ENCODE results near the gene SLC13A3. TPM values are rescaled to one million over a fixed set of nuclear protein-coding genes. Genes with fewer than 3 reads are reported as not detected.

Gene SLC13A3
- total RNA-seq, 2 experiments from 2014 or later = 0.07 TPM

GRCh38 chr20:46639587-46639986, 11.7 kb downstream of the SLC13A3 start:
- Mint-ChIP-seq H3K36me3 (ENCODE audit: low read depth) (no peaks in the 10 kb centered on the region), H3K27me3 (peaks cover 7% of the 10 kb centered on the region), H3K4me1 (no peaks in the 10 kb centered on the region), H3K9me3 (ENCODE audit: low read depth) (no peaks in the 10 kb centered on the region), H3K27ac (no peak overlapping the region), H3K4me3 (no peak overlapping the region)
- POLR2A ChIA-PET = no interaction called here
- ATAC-seq (no peak), DNase-seq (no peak)
- CTCF ChIA-PET = interaction anchor here (1.3 kb wide), 1 partner anchor 14 kb away, joined by 4 read pairs; no protein-coding TSS in a partner anchor
- intact Hi-C loops (cut with DNase I, micrococcal nuclease) = no loop called here

- peaks cover 7% of the 10 kb centered on the region for H3K27me3 Mint-ChIP-seq
- H3K4me3 Mint-ChIP-seq = no peak overlapping the region
- H3K9me3 Mint-ChIP-seq (ENCODE audit: low read depth) = no peaks in the 10 kb centered on the region
- POLR2A ChIA-PET = no interaction called here
- no peaks in the 10 kb centered on the region for H3K4me1 Mint-ChIP-seq
- ATAC-seq (no peak), DNase-seq (no peak)
- CTCF ChIA-PET = no interaction called here
- no peaks in the 10 kb centered on the region for H3K36me3 Mint-ChIP-seq (ENCODE audit: low read depth)
- no peak overlapping the region for H3K27ac Mint-ChIP-seq
- intact Hi-C loops (cut with DNase I, micrococcal nuclease) = no loop called here
Observed at GRCh38 chr20:46638898-46639274, 12.4 kb downstream of the SLC13A3 start.

GRCh38 chr20:46638134-46638897, 12.9 kb downstream of the SLC13A3 start:
- Mint-ChIP-seq H3K9me3 (ENCODE audit: low read depth) (no peaks in the 10 kb centered on the region), H3K4me1 (no peaks in the 10 kb centered on the region), H3K27ac (no peak overlapping the region), H3K4me3 (no peak overlapping the region), H3K36me3 (ENCODE audit: low read depth) (no peaks in the 10 kb centered on the region), H3K27me3 (peaks cover 7% of the 10 kb centered on the region)
- CTCF ChIA-PET = no interaction called here
- DNase-seq (no peak), ATAC-seq (no peak)
- POLR2A ChIA-PET = no interaction called here
- intact Hi-C loops (cut with DNase I, micrococcal nuclease) = no loop called here

GRCh38 chr20:46637427-46638133, 13.7 kb downstream of the SLC13A3 start:
- Mint-ChIP-seq H3K27ac (no peak overlapping the region), H3K4me1 (no peaks in the 10 kb centered on the region), H3K27me3 (peaks cover 10% of the 10 kb centered on the region), H3K9me3 (ENCODE audit: low read depth) (no peaks in the 10 kb centered on the region), H3K36me3 (ENCODE audit: low read depth) (no peaks in the 10 kb centered on the region), H3K4me3 (no peak overlapping the region)
- intact Hi-C loops (cut with DNase I, micrococcal nuclease) = no loop called here
- POLR2A ChIA-PET = no interaction called here
- DNase-seq = no peak
- CTCF ChIA-PET = no interaction called here
- no peak for ATAC-seq

GRCh38 chr20:46637020-46637419, 14.2 kb downstream of the SLC13A3 start:
- no peaks in the 10 kb centered on the region for H3K36me3 Mint-ChIP-seq (ENCODE audit: low read depth)
- H3K4me1 Mint-ChIP-seq = no peaks in the 10 kb centered on the region
- ChIA-PET CTCF (no interaction called here), POLR2A (no interaction called here)
- no peak overlapping the region for H3K27ac Mint-ChIP-seq
- H3K27me3 Mint-ChIP-seq = peaks cover 8% of the 10 kb centered on the region
- H3K9me3 Mint-ChIP-seq (ENCODE audit: low read depth) = no peaks in the 10 kb centered on the region
- DNase-seq (no peak), ATAC-seq (no peak)
- no peak overlapping the region for H3K4me3 Mint-ChIP-seq
- intact Hi-C loops (cut with DNase I, micrococcal nuclease) = no loop called here

GRCh38 chr20:46636514-46636913, 14.7 kb downstream of the SLC13A3 start:
- Mint-ChIP-seq H3K4me3 (no peak overlapping the region), H3K27me3 (peaks cover 8% of the 10 kb centered on the region), H3K4me1 (no peaks in the 10 kb centered on the region), H3K36me3 (ENCODE audit: low read depth) (no peaks in the 10 kb centered on the region), H3K9me3 (ENCODE audit: low read depth) (no peaks in the 10 kb centered on the region), H3K27ac (no peak overlapping the region)
- intact Hi-C loops (cut with DNase I, micrococcal nuclease) = no loop called here
- ChIA-PET POLR2A (no interaction called here), CTCF (no interaction called here)
- ATAC-seq = no peak
- DNase-seq = no peak

GRCh38 chr20:46635514-46636136, 15.6 kb downstream of the SLC13A3 start:
- no peaks in the 10 kb centered on the region for H3K4me1 Mint-ChIP-seq
- peaks cover 9% of the 10 kb centered on the region for H3K27me3 Mint-ChIP-seq
- intact Hi-C loops (cut with DNase I, micrococcal nuclease) = no loop called here
- ChIA-PET POLR2A (no interaction called here), CTCF (interaction anchor here (0.7 kb wide), 1 partner anchor 211 kb away, joined by 3 read pairs; no protein-coding TSS in a partner anchor)
- no peak overlapping the region for H3K4me3 Mint-ChIP-seq
- H3K27ac Mint-ChIP-seq = no peak overlapping the region
- DNase-seq = no peak
- no peak for ATAC-seq
- H3K9me3 Mint-ChIP-seq (ENCODE audit: low read depth) = no peaks in the 10 kb centered on the region
- no peaks in the 10 kb centered on the region for H3K36me3 Mint-ChIP-seq (ENCODE audit: low read depth)

- DNase-seq = no peak
- peaks cover 15% of the 10 kb centered on the region for H3K27me3 Mint-ChIP-seq
- peaks cover 4% of the 10 kb centered on the region for H3K9me3 Mint-ChIP-seq (ENCODE audit: low read depth)
- no peaks in the 10 kb centered on the region for H3K4me1 Mint-ChIP-seq
- H3K36me3 Mint-ChIP-seq (ENCODE audit: low read depth) = no peaks in the 10 kb centered on the region
- intact Hi-C loops (cut with DNase I, micrococcal nuclease) = no loop called here
- H3K4me3 Mint-ChIP-seq = no peak overlapping the region
- no peak overlapping the region for H3K27ac Mint-ChIP-seq
- no peak for ATAC-seq
- ChIA-PET CTCF (interaction anchor here (1.1 kb wide), 1 partner anchor 14 kb away, joined by 3 read pairs; no protein-coding TSS in a partner anchor), POLR2A (no interaction called here)
Observed at GRCh38 chr20:46634528-46634927, 16.7 kb downstream of the SLC13A3 start.

GRCh38 chr20:46631874-46632446, 19.3 kb downstream of the SLC13A3 start:
- ChIA-PET CTCF (interaction anchor here (0.8 to 1.1 kb wide), 2 partner anchors 49 to 906 kb away, joined by 3 to 4 read pairs; no protein-coding TSS in a partner anchor), POLR2A (no interaction called here)
- intact Hi-C loops (cut with DNase I, micrococcal nuclease) = no loop called here
- no peaks in the 10 kb centered on the region for H3K4me1 Mint-ChIP-seq
- no peak overlapping the region for H3K27ac Mint-ChIP-seq
- H3K9me3 Mint-ChIP-seq (ENCODE audit: low read depth) = peaks cover 7% of the 10 kb centered on the region
- H3K27me3 Mint-ChIP-seq = peaks cover 22% of the 10 kb centered on the region
- no peak for DNase-seq
- H3K4me3 Mint-ChIP-seq = no peak overlapping the region
- no peaks in the 10 kb centered on the region for H3K36me3 Mint-ChIP-seq (ENCODE audit: low read depth)
- no peak for ATAC-seq

- ChIA-PET POLR2A (no interaction called here), CTCF (interaction anchor here (0.6 to 1.1 kb wide), 2 partner anchors 44 to 49 kb away, joined by 3 to 4 read pairs; no protein-coding TSS in a partner anchor)
- peaks cover 7% of the 10 kb centered on the region for H3K9me3 Mint-ChIP-seq (ENCODE audit: low read depth)
- H3K36me3 Mint-ChIP-seq (ENCODE audit: low read depth) = no peaks in the 10 kb centered on the region
- ATAC-seq (no peak), DNase-seq (no peak)
- intact Hi-C loops (cut with DNase I, micrococcal nuclease) = no loop called here
- no peak overlapping the region for H3K27ac Mint-ChIP-seq
- H3K27me3 Mint-ChIP-seq = peaks cover 25% of the 10 kb centered on the region
- H3K4me3 Mint-ChIP-seq = no peak overlapping the region
- H3K4me1 Mint-ChIP-seq = no peaks in the 10 kb centered on the region
Observed at GRCh38 chr20:46631212-46631869, 19.9 kb downstream of the SLC13A3 start.

- Mint-ChIP-seq H3K27me3 (peaks cover 29% of the 10 kb centered on the region), H3K9me3 (ENCODE audit: low read depth) (peaks cover 7% of the 10 kb centered on the region), H3K4me1 (no peaks in the 10 kb centered on the region), H3K36me3 (ENCODE audit: low read depth) (no peaks in the 10 kb centered on the region), H3K27ac (no peak overlapping the region), H3K4me3 (no peak overlapping the region)
- ChIA-PET POLR2A (no interaction called here), CTCF (no interaction called here)
- no peak for DNase-seq
- ATAC-seq = no peak
- intact Hi-C loops (cut with DNase I, micrococcal nuclease) = no loop called here
Observed at GRCh38 chr20:46630306-46630705, 21.0 kb downstream of the SLC13A3 start.

Data from activated CD4-positive, alpha-beta T cell treated with anti-CD3 and anti-CD28 coated beads for 36 hours (primary cell).